DMS79 (cell line): ENCODE data around the gene PLG.
"Not testable (repeated sequence)": the region's sequence is repeated elsewhere in the genome, so short reads cannot be mapped to it uniquely, and the experiment has no call there.

Source experiments
- DNase-seq: peaks from one replicate; lab custom pipeline; 2025; lab: John Stamatoyannopoulos, UW

PLG gene

DNA sequence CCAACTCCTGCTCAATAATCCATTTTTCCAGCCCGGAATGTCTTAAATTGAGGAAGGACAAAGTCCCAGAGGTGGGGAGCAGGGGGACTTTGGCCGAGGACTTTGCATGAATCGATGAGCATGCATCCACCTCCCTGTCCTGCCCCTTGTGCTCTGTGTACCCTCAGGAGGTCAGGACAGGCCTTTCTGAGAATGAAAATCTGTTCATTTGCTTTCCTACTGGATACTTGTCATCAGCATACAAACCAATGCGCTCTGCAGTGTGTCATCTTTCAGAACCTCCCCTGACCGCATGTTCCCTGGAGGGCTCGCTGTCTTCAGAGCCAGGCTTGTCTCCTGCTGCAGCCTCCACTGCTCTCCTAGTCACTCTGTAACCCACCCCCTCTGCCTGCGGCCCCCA is 2.6 kb downstream of the PLG start:
- DNase-seq = not testable (repeated sequence)

DNA sequence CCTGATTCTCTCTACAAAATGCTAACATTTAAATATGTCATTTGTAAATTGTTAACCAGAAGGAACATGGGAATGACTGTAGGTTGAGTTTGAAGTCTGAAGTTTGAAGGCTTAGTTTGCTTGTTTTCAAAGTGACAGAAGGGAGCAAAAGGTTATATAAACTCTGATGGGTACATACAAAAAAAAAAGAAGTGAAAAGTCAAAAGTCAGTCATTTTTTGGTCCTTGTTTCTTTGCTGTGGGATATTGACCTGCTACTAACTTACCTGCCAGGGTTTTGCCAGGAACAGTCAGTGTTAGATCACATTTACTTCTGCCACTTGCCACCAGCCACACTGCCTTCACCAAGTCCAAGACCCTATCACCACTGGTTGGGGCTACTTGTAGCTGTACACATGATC is 6.9 kb downstream of the PLG start:
- not testable (repeated sequence) for DNase-seq

DNA sequence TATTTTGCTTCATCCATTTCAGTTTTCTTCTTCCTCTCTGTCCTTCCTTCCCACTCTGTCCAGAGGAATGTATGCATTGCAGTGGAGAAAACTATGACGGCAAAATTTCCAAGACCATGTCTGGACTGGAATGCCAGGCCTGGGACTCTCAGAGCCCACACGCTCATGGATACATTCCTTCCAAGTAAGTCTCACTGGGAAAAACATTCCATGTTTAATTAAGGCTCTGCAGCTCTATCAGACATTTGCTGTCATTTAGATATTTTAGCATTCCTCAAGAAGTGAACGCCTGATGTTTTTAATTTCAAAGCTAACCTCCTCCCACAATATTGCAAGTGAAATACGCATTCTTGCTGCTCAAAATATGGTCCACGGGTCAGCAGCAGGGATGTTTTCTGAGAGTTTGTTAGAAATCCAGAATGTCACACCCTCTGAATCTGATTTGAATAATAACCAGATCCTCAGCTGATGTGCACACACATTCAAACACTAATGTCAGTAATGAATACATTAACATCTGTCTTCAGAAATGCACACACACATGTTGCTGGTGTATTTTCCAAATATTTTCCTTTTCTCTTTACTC is 12.8 kb downstream of the PLG start:
- no peak for DNase-seq

DNA sequence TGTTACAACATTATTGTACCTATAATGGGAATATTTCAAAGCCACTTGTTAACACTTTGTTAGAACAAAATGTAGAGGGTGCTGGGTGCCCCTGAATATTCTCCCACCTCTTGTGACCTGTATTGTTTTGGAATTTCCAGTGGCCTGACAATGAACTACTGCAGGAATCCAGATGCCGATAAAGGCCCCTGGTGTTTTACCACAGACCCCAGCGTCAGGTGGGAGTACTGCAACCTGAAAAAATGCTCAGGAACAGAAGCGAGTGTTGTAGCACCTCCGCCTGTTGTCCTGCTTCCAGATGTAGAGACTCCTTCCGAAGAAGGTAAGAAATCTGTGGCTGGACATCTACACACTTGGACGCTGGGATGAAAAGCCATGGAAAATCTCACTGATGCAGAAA is 28.9 kb downstream of the PLG start:
- no peak for DNase-seq

DNA sequence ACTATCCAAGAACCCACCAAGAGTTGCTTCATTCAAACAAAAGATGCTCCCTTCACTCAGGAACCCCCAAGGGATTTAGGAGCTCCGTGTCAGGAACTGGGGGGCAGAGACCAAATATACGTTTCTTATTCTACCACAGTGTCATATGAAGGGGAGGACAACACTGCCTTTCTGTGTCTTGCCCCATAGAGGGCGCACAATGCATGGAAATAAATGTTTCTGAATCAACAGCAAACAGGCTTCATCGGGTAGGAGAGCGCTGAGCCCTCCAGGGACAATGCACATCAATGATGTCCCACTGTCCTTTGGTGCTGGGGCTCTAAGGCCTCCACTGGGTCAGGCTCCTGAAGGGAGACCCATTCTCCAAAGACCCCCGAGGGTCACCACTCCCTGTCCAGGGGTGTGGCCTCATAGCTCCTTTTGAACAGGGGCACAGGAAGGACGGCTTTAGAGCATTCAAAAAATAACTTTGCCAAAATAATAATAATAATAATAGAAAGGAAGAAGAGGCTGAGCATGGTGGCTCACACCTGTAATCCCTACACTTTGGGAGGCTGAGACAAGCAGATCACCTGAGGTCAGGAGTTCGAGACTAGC is 31.1 kb downstream of the PLG start:
- DNase-seq = no peak

DNA sequence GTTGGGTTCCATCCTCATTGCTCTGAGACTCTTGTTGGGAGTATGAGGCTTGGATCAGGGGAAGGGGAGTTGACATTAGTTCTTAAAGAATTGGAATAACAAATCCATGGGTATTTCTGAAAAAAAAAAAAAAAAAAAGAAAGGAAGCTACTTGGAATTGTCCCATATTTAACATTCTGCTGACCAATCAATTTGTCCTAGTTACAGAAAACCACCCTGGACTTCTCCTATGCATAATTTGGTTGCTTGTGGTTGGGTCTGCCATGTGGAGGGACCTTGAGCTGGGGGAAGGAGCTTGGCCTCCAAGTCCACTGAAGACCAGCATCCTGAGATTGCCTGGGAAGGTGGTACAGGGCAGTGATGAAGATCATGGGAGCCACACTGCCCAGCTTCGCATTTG is 32.6 kb downstream of the PLG start:
- DNase-seq = no peak

DNA sequence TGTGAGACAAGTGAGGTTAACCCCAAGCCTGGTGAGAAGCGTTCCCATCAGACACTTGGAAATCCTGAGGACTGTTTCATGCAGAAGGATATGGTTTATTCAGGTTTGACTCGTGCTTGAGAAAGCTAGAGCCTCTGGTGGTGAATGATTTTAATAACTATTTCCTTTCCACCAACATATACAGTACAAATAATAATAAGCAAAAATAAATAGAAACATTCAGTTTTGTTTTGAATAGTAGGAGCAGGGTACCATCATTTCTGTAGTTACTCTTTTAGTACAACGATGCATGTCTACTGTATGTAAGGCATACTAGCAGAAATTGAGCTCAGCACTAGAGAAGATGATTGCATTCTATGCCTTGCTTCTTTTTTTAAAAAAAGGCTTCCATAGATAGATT is 33.5 kb downstream of the PLG start:
- no peak for DNase-seq

DNA sequence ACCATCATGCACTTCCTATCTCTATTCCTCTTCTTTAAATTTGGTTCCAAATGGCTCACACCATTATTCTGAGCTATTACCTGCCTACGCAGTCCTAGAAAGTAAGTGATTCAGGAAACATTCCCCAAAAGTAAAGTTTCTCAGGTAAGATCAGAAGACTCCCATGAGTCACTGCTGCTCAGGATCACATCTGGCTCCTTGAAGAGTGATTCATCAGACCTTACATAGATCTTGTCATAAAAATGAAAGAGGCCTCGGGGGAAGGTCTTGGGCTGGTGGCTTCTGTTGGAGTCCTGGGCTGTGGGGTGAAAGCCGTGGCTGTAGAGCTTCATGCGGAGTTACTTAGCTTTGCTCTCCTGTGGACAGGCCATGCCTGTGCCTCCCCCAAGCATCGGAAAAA is 35.9 kb downstream of the PLG start:
- no peak for DNase-seq

DNA sequence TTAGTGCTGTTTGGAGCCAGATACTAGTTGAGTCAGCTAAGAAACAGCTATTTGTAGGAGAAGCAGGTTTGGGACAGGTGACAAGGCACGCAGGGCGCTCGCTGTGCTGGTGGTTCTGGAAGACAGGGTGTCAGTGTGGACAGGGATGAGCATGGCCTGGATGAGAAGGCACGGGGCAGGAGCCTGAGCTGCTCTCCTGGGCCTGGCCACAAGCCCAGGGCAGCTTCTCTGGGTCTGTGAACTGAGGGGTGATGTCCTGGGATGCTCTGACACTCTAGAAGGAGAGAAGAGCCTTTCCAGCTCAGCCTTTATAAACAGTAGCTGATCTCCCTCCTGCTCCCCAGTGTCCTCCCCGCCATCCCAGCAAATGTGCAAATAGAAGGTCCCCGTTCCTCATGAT is 37.9 kb downstream of the PLG start:
- DNase-seq = no peak

DNA sequence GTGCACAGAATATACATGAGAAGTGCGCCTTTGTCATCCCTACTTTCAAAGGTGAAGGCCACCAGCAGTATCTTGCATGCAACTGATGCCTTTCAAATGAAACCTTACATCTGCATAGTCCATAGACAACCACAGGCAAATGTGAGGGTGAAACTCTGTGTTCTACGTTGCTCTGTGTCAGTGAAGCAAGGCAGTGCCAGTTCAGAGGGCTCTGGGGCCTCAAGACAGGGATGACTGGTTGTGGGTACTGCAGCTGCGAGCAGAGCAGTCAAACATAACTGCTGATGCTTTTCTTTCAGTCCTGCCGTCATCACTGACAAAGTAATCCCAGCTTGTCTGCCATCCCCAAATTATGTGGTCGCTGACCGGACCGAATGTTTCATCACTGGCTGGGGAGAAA is 39.0 kb downstream of the PLG start:
- DNase-seq = not testable (repeated sequence)

DNA sequence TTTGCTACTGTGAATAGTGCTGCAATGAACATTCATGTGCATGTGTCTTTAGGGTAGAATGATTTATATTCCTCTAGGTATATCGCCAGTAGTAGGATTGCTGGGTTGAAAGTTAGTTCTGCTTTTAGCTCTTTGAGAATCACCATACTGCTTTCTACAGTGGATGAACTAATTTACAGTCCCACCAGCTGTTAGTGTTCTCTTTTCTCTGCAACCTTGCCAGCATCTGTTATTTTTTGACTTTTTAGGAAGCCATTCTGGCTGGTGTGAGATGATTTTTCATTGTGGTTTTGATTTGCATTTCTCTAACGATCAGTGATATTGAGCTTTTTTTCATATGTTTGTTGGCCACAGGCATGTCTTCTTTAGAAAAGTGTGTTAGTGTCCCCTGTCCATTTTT is 40.0 kb downstream of the PLG start:
- DNase-seq = no peak

DNA sequence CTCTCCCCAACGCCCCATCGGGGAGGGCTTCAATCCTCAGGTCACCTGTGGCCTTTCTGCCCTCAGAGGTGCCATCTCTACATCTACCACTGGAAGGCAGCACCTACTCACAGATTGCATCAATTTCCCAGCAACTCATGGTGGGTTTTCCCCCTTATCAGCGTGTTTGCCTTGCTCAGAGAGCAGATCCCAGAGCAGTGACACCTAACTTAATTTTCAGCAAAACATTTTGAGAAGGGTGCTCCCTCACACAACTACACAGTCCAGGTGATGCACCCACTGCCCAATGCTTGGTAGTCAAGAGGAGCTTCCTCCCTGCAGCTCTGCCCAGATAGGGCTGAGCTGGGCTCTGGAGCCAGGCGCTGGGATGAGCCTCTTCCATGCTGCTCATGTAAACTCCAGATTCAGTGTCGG is 48.2 kb downstream of the PLG start:
- DNase-seq = no peak

DNA sequence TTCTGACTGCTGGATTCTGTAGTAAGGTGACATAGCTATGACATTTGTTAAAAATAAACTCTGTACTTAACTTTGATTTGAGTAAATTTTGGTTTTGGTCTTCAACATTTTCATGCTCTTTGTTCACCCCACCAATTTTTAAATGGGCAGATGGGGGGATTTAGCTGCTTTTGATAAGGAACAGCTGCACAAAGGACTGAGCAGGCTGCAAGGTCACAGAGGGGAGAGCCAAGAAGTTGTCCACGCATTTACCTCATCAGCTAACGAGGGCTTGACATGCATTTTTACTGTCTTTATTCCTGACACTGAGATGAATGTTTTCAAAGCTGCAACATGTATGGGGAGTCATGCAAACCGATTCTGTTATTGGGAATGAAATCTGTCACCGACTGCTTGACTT is 51.2 kb downstream of the PLG start:
- DNase-seq = not testable (repeated sequence)

DNA sequence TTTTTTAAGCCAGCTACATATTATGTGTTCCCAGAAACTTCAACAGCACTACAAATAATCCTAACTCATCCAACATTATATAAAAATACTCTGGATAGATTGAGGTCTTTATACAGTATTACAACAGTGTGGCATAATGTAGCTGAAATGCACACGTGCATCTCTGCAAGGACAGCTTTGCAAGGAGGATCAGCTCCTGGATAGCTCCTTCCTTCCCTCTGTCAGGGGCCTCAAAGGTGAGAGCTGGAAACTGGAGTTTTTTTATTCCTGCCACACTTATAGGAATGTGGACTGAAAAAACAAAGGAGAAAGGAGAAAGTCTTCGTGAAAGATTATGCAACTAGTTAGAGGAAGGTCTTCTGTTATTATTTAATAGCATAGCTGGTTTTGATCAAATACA is 53.1 kb downstream of the PLG start:
- DNase-seq = no peak

DNA sequence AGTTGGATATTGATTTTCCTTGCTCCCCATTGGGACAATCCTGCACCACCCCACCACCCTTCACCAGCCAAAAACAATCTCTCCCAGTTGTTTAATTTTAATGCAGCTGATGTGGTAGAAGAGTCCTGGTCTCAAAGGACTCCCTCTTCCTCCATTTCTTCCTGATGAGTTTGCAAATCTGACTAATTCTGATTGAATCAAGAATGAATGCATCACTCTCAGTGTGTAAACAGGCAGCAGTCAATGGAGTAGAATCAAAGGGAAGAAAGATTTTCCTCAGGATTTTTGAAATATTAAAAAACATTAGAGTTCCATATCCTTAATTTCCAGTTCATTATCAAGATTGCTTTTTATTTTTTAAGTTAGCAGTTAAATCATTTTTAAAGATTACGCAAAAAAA is 54.0 kb downstream of the PLG start:
- no peak for DNase-seq

DNA sequence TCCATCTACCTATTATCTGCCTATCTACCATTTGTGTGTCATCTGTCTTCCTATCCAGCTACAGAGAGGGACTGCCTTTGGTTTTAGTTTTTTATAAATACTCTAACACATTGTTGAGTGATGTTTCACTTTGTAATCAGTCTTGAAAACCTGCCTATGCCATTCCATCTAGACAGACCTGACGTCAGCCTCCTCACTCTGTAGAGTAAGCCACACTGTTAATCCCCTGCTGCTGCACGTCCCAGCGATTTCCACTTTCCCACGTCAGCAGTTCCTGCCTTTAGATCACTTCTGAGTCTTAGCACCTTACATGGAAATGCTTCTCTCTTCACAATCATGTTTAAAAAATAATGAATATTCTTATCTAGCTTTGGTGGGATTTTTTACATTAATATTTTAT is 54.8 kb downstream of the PLG start:
- no peak for DNase-seq

DNA sequence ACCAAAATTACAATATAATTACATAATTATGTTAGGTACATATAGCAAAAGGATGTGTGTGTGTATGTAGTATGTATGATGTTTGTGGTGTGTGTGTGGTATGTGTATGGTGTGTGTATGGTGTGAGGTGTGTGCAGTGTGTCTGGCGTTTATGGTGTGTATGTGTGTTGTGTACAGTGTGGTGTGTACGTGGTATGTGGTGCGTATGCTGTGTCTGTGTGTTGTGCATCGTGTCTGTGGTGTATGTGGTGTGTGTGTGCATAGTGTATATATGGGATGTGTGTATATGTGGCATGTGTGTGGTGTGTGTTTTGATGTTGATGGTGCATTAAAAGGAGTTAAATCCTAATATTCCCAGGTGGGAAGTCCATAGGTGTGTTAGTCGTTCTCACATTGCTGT is 62.8 kb downstream of the PLG start:
- no peak for DNase-seq

DNA sequence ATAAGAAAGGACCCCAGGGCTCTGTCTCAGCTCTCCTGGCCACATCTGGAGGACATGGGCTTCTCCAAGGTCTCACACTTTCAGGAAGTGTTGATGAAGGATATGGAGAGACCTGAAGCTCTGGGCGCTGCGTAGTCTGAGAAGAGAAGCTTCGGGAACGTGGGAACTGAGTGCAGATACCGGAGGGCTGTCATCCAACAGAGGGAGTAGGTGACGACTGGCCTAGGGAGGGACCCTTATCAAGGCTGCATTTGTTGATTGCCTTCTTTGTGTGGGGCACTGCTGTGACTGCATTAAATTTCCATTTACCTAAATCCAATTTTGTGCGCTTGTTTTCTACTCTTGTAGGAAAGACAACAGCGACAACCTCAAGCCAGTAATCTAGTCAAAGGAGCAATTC is 63.4 kb downstream of the PLG start:
- no peak for DNase-seq

DNA sequence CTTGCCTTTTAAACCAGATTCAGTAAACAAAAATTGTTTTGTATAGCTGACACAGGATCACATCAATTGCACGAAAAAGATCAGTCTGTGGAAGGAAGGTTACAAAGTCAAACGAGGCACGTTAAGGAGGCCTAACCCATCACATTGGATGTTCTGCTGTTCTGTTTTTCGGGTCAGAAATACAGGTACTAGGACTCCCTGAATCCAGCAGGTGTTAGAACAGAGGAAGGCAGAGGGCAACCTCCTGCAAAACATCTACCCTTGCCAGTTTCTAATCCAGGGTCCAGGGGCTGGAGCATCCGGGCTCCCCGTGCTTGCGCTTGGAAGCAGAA is 64.6 kb downstream of the PLG start:
- no peak for DNase-seq

DNA sequence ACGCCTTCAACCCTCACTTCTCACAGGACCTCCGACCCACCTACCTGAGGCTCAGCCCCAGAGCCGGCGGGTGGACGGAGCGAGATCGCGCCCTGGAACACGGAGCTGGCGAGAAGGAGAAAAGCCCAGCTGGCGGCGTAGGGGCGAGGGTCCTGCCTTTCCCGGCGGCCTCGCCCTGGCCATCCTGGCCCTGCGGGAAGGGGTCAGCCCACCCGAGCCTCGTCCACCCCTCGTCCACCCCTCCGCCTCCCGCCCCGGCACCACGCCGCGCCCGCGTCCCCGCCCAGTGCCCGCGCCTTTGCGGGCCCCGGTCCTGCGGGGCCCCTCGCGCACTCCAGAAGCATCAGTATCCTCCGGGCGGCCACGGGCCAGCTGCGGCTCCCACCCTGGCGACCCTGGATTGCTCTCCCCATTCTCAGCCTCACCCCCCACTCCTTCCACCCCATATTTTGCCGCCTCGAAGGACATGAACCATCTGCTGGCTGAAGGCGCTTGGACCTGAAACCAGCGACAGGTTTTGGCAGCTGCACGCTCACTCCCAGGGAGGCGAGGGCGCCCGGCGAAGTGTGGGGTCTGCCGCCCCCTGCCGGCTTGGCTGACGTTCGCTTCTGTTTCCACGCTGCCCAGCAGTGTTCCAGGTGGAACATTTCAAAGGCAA is 65.1 kb downstream of the PLG start:
- DNase-seq = no peak

DNA sequence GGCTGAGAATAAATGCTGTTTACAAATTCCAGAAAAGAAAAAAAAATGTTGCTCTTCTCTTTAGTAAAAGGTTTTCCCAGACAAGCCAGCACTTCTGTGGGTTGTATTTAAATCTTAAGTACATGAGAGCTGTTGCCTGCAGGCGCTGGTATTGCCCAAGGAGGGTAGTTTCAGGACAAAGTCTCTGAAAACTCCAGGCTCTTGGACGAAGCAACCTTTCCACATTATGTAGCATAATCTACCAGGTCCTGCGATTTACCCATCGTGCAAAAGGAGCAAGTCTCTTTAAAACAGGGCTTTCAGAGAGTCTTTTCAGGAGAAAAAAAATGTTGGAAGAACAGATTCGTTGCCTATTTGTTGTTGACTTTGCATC is 65.6 kb downstream of the PLG start:
- no peak for DNase-seq

DNA sequence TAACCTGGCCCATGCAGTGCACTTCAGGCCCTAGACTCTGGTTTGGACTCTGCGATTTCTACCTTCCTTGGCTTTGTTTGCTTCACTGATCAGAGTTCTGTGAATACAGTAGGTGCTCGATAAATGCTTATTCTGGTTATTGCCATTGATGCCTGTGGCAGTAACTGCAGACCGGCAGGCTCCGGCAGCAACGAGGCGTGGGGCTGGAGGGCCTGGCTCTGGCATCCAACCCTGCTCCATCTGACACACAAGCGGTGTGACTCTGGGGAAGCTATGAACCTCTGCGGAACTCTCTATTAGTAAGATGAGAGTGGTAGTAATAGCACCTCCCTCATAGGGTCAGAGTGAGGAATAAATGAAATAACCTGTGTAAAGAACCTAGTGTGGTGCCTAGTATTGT is 66.1 kb downstream of the PLG start:
- DNase-seq = no peak

DNA sequence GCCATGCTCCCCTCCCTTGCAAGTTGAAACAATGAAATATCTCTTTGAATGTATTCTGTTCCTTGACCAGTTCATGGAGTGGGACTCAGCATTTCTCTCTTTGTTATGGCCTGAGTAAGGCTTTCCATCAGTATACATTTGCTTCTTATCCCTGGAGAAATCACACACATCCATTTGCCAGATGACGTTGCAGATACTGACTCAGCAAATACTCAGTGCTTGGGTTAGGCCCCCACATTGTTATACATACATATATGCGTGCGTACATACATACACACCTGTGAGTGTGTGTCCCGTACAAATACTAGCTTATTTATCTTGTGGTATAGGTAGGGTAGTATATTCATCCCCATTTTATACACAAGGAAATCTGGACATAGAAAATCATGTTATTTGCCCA is 72.4 kb downstream of the PLG start:
- no peak for DNase-seq
